Measurements from ENCODE around the gene ATG9B. TPM values are rescaled to one million over a fixed set of nuclear protein-coding genes. Genes with fewer than 3 reads are reported as not detected.
A peak's percentile ranks its signal among the peaks of the same experiment; 100 is the strongest.

ATG9B gene
- total RNA-seq, 1 donor from 2014 or later, result under 0.01 TPM

- DNase-seq (ENCODE audit: low read depth), result no peak
Observed at GRCh38 chr7:151063212-151063561, 38.9 kb upstream of the ATG9B start.

GRCh38 chr7:151062399-151063211 is 38.3 kb upstream of the ATG9B start:
- FAIRE-seq (no peak), DNase-seq (ENCODE audit: low read depth) (no peak)
- no peak for TF ChIP-seq CTCF (IDR thresholded peaks at IDR 0.05; ENCODE audit: insufficient read depth, low read length, severe bottlenecking)
- Histone ChIP-seq H3K4me3 (ENCODE audit: low read depth, low read length) (peak overlapping the region; percentile 2), H3K36me3 (ENCODE audit: control insufficient read depth, insufficient read depth, low read length) (peaks cover 17% of the 10 kb centered on the region), H3K27me3 (ENCODE audit: control insufficient read depth, insufficient read depth, low read length) (no peaks in the 10 kb centered on the region)

More at GRCh38 chr7:151063212-151063561, 38.9 kb upstream of the ATG9B start:
- no peak for FAIRE-seq
- no peak overlapping the region for H3K4me3 ChIP-seq (ENCODE audit: low read depth, low read length)
- no peak for TF ChIP-seq CTCF (IDR thresholded peaks at IDR 0.05; ENCODE audit: insufficient read depth, low read length, severe bottlenecking)
- no peaks in the 10 kb centered on the region for H3K27me3 ChIP-seq (ENCODE audit: control insufficient read depth, insufficient read depth, low read length)
- H3K36me3 ChIP-seq (ENCODE audit: control insufficient read depth, insufficient read depth, low read length), result peaks cover 21% of the 10 kb centered on the region

GRCh38 chr7:151062111-151062398 is 37.8 kb upstream of the ATG9B start:
- no peak for FAIRE-seq
- peaks cover 14% of the 10 kb centered on the region for H3K36me3 ChIP-seq (ENCODE audit: control insufficient read depth, insufficient read depth, low read length)
- no peak overlapping the region for H3K4me3 ChIP-seq (ENCODE audit: low read depth, low read length)

GRCh38 chr7:151061213-151062110 is 37.2 kb upstream of the ATG9B start:
- TF ChIP-seq CTCF (IDR thresholded peaks at IDR 0.05; ENCODE audit: insufficient read depth, low read length, severe bottlenecking), result no peak
- DNase-seq (ENCODE audit: low read depth), result no peak
- no peak overlapping the region for H3K4me3 ChIP-seq (ENCODE audit: low read depth, low read length)
- H3K27me3 ChIP-seq (ENCODE audit: control insufficient read depth, insufficient read depth, low read length), result no peaks in the 10 kb centered on the region
- FAIRE-seq, result no peak
- peaks cover 14% of the 10 kb centered on the region for H3K36me3 ChIP-seq (ENCODE audit: control insufficient read depth, insufficient read depth, low read length)

More at GRCh38 chr7:151062111-151062398, 37.8 kb upstream of the ATG9B start:
- no peak for TF ChIP-seq CTCF (IDR thresholded peaks at IDR 0.05; ENCODE audit: insufficient read depth, low read length, severe bottlenecking)
- DNase-seq (ENCODE audit: low read depth), result no peak
- H3K27me3 ChIP-seq (ENCODE audit: control insufficient read depth, insufficient read depth, low read length), result no peaks in the 10 kb centered on the region

- DNase-seq (ENCODE audit: low read depth), result no peak
- Histone ChIP-seq H3K36me3 (ENCODE audit: control insufficient read depth, insufficient read depth, low read length) (peaks cover 10% of the 10 kb centered on the region), H3K4me3 (ENCODE audit: low read depth, low read length) (peak overlapping the region; percentile 48), H3K27me3 (ENCODE audit: control insufficient read depth, insufficient read depth, low read length) (no peaks in the 10 kb centered on the region)
- FAIRE-seq, result no peak
- no peak for TF ChIP-seq CTCF (IDR thresholded peaks at IDR 0.05; ENCODE audit: insufficient read depth, low read length, severe bottlenecking)
Observed at GRCh38 chr7:151060416-151061212, 36.3 kb upstream of the ATG9B start.

All from bronchial epithelial cell (primary cell).